HG02970 (cell line): ENCODE measurements around the gene SIK3.

Experiments used
- ATAC-seq: cut with Tn5 transposase; IDR thresholded peaks from one replicate; pipeline ENCODE4 v1.9.1; 2021; ENCODE audit warnings: mild to moderate bottlenecking, moderate library complexity, moderate number of reproducible peaks; ENCODE audit not compliant: unreplicated experiment, low FRiP score

The SIK3 gene

DNA sequence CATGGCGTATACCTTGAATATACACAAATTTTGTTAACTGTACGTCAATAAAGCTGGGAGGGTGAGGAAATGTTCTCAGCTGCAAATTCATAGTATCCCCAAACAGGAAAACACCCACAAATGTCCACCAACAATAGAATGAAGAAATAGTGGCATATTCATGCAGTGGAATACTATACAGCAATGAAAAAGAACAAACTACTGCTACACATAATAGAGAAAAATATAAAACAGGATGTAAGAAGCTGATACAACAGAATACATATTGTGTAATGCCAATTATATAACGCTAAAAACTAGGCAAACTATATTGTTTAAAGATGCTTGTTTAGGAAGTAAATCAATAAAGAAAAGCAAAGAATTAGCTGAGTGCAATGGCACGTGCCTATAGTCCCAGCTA, 81.5 kb downstream of the SIK3 start:
- ATAC-seq = no peak

- no peak for ATAC-seq
Measured at GRCh38 chr11:117016246-117016645, 82.0 kb downstream of the SIK3 start.

DNA sequence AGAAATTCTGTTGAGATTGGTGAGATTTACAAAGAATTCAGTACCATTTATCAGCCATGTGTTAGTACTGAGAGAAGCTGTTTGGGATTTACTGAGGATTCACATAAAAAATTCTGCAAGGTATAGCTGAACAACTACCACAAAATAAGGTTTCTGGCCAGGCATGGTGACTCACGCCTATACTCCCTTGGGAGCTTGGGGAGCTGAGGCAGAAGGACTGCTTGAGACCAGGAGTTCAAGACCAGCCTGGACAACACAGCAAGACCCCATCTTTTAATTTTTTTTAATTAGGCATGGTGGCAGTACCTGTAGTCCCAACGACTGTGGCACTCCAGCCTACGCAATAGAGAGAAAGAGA, 86.7 kb downstream of the SIK3 start:
- ATAC-seq = no peak

- ATAC-seq = no peak
Measured at GRCh38 chr11:117010808-117011540, 87.3 kb downstream of the SIK3 start.

- no peak for ATAC-seq
Measured at GRCh38 chr11:117009905-117010605, 88.2 kb downstream of the SIK3 start.

DNA sequence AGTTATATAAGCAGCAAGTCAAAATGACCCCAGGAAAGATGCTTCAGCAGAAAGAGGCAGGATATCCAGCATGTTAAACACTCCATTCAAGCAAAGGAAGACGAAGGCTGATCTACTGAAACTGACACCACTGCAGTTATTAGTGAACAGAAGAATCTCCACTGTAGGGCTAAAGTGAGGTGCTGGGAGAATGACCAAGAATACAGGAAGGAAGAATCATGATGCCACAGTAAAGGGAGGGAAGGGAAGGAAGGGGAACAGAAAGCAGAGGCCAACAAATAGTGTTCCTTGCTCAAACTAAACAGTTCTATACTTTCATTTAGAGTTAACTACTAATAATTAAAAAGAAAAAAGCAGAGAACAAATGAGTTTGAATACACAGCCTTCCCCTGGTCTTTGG, 92.5 kb downstream of the SIK3 start:
- no peak for ATAC-seq

DNA sequence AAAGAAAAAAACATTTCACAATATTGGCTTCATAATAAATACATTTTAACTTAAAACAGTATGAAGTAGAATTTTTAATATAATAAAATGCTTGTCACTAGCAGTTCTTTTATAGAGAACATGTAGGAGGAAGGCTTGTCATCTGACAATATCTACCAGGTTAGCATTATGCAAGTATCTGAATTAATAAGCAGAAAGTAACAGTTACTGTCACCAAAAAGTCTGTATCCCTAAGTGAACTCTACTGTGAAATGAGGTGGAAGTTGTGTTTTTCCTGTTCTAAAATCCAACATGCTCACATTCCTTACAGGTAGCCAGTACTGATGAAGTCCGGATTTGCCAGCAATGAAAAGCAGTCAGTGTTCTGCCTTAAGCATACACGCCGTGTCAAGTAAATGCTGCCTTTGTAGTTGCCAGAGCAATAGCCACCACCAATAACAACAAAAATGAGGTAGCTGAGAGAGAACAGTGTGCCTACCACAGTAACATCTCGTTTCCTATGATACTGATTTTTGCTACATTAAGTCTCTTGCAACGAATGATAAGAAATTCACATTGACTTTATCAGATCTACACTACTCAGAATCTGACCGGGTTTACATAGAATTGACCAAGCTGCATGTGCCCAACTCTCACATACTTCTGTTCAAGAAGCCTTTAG, 95.5 kb downstream of the SIK3 start:
- ATAC-seq = no peak

- no peak for ATAC-seq
Measured at GRCh38 chr11:117000014-117000737, 98.1 kb downstream of the SIK3 start.

DNA sequence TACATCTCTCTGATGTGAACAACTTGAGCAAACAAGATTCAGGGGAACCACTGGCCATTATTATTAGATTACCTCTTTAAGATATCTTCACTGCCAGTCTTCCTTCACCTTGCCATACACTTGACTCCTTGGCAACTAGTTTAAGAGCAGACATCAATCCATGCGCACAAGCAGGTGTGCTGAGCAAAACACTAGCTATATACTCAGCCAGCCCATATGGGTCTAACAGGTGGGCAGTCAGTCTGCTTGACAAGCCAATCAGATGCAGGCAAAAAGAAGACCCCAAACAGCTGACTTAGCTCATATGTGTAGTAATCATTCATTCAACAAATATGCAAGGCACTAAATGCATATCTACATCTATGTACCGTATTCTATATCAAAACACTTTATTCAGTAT, 101.2 kb downstream of the SIK3 start:
- no peak for ATAC-seq

DNA sequence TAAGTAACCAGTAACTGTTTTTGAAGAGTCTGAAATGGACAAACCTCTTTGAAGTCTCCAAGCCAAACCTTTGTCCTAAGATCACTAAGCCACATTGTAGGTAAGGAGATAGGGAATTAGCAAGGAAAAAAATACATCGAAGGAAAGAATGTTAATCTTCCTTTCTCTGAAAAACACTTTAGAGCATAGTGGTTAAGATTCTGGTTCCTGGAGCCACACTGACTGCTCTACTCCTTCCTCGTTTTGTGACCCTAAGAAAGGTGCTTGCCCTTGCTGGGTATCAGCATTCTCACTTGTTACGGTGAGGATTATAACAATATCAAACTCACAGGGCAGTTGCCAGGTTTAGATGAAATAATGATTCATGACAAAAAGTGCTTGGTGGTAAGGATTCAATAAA, 104.0 kb downstream of the SIK3 start:
- ATAC-seq = no peak

- no peak for ATAC-seq
Measured at GRCh38 chr11:116993599-116993998, 104.6 kb downstream of the SIK3 start.

- ATAC-seq = no peak
Measured at GRCh38 chr11:116991491-116991890, 106.7 kb downstream of the SIK3 start.

DNA sequence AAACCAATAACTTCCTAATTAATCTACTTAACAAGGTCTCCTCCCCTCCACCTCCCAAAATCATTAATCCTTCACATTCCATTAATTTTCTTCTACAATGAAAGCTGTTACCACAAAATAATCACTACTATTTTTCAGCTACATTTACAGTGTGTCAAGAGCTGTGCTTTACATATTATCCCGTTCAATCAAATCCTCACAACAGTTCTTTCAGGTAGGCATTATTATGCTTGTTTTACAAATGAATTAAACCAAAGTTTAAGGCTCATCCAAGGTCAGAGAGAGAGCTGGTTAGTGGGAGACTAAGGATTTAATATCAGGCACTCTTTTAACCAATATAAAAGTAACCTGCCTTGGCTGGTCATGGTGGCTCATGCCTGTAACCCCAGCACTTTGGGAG, 107.4 kb downstream of the SIK3 start:
- ATAC-seq = no peak

DNA sequence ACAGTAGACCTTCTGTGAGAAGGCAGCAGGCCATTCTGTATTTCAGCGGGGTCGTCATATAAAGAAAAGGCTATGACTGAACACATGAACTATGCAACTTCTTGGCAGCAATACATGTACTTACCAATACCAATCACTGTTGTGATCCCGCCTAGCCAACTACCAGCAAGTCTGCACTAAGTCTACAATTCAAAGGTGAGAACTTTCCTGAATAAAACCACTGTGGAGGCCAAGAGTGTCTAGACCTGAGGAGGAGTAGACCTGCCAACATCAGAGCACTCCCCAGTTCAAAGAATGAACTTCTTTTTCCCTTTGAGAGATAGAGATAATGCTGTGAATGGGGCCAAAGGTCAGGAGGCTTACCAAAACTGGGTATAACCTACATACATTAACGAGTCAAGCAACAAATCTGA, 108.2 kb downstream of the SIK3 start:
- no peak for ATAC-seq

GRCh38 chr11:116989184-116989583, 109.0 kb downstream of the SIK3 start:
- no peak for ATAC-seq

- ATAC-seq = no peak
Measured at GRCh38 chr11:116986521-116987105, 111.6 kb downstream of the SIK3 start.

DNA sequence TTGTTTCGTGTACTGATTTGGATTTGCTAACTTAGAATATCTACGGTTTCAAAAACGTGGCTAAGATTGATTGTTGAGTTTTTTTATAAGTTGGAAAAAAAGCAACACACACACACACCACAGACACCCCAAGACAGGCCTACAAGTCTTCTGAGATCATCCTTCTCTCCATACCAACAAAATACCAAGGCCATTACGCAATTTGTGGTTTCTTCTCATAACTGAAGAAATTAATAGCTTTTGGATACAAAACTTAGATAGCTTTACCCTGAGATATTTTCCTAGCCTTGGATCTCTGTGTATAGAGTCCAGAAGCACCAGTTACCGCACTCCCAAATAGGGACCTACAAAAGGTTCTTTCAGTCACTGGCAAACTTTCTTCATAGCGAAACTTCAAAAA, 113.6 kb downstream of the SIK3 start:
- ATAC-seq = no peak

DNA sequence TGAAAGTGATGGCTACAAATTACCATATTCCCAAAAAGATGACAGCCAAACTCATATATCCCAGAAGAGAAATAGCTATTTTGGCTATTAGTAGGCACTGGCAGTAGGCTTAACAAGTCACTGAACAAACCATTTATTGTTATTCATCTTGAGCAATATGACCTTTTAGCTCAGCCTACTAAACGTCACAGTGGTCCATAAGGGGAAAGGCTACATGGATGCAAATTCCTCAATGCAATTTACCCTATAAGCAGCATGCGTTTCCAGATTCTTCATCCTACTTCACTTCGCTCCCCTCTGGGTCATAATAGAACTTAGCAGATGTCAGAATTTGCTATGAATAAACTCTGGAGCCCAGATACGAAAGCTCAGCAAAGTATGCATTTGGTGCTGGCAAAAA, 114.0 kb downstream of the SIK3 start:
- no peak for ATAC-seq

DNA sequence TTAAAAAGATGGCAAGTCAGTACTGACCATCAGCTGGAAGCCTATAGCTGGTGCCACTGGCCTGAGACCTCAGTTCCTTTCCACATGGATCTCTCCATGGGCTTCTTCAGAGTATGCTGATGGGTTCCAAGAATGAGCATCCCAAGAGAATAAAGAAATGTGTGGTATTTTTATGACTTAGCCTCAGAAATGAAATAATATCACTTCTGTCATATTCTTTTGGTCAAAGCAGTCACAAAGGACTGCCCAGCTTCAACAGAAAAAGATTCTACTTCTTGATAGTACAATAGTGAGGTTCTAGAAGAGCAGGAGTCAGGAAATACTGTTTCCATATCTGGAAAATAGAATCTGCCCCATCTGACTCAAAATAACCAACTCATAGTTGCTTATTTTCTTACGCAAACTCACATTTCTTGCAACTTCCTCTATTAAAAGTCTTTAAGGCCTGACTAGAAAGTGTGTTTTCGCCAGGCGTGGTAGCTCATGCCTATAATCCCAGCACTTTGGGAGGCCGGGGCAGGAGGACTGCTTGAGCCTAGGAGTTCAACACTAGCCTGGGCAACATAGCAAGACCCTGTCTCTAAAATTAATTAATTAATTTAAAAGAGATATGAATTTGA, 116.9 kb downstream of the SIK3 start:
- no peak for ATAC-seq

DNA sequence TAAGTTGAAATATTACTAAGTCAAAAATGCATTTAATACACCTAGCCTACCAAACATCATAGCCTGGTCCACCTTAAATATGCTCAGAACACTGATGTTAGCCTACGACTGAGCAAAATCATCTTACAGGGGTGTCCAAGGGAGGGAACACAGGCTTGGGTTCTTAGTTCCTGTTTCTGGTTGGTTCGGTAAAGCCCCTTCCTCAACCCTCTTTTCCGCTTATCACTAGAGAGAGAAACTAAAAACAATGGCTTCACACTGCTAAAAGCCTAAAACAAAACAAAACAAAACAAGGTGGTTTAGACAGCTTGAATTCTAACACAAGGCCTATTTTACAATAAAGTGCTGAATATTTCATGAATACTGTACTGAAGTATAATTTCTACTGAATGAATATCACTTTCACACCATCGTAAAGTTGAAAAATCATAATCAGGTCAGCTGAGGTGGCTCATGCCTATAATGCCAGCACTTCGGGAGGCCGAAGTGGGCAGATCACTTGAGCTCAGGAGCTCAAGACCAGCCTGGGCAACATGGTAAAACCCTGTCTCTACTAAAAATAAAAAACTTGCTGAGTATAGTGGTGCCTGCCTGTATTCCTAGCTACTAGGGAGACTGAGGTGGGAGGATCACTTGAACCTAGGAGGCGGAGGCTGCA, 118.0 kb downstream of the SIK3 start:
- peak; percentile 71 for ATAC-seq
